NT2/D1 (cell line): Measurements from ENCODE around the gene RPL10A.

ENCODE experiments used
- SUZ12 ChIP-seq: IDR thresholded peaks from 2 replicates; pipeline ENCODE4 v1.6.1; 2011; ENCODE audit not compliant: insufficient read length, insufficient read depth; ENCODE audit errors: extremely low read depth
- YY1 ChIP-seq: IDR thresholded peaks from 2 replicates; pipeline ENCODE4 v1.6.1; 2011; ENCODE audit not compliant: insufficient read length, insufficient read depth
- ZNF274 ChIP-seq: IDR thresholded peaks from 2 replicates; pipeline ENCODE4 v1.6.1; 2011; ENCODE audit warnings: mild to moderate bottlenecking, low read depth, low read length

DNA sequence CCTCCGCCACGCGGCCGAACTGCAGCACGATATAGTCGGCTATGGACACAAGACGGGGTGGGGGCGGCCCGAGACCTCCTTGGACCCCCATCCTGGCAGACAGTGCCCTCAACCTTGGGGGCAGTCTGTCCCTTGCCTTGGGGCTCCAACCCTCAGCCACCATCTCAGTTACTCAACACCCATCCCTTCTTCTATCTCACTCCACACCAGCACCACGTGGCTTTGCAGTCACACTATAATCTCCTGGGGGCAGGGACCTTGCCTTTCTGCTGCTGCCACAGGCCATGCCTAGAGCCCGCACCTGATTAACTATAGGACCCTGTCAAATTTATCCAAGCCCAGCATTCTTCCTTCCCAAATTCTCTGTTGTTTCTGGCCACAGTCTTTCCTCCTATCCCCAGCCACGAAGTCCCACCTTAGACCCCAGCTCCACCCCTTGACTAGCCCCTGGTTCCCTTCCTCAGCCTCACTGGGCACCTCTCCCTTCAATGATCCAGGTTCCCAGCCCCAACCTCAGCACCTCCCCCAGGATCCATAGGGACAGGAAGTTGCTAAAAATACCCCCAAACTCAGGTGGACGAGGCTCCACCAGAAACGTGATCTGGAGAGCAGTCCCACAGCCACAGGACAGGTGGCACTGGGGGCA, 30.3 kb downstream of the RPL10A start:
- TF ChIP-seq ZNF274 (no peak), YY1 (no peak), SUZ12 (no peak)
